ENCODE data around the gene ARID3C.

Gene ARID3C

DNA sequence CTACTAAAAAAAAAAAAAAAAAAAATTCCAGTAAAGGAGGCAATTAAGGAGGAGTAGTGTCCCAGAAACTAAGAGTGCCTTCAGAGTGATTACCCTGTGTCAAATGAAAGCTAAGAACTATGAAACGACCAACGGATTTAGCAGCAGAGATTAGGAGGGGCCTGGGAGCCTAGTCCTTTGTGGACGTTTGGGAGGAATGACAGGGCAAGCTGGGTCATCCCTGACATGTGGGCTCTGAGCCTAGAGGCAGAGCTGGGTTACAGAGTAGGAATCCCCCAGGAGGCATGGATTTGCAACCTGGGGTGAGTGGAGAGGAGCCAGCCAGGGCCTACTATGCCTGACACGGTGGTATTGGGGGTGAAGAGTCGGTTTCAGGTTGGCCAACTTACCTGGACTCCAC, 4.3 kb upstream of the ARID3C start:
- no peak for DNase-seq

DNA sequence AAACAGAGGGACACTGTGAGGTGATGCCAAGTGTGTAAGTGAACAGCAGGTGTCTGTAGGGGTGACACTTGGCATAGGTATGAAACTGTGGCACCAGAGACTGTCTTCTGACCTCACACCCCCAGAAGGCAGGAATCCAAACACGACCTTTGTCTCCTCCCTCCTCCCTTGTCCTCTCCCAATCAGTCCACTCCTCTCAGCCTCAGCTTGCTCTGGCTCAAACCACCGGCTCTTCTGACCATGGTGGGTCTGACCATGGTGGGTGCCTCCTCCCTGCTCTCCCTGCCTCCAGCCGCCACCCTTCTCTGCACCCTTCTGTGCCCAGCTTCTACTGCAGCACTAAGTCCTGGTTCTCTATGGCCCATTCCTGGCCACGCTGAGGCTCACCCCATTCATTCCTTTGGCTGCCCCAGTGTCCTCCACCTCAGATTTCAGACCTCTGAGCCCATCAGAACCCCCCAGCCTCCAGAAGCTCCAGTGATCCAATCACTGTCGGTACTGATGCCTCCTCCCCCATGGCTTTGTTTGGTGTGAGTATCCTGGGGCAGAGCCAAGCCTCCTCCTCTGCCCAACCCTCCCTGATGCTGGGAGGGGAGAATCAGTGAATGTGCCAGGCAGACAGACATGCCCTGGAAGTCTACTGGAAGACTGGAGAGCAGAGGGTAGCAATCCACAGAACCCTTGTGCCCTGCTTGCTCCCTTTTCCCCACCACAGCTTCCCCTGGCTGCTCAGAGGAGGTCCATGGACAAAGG, 1.7 kb upstream of the ARID3C start:
- no peak for DNase-seq

DNA sequence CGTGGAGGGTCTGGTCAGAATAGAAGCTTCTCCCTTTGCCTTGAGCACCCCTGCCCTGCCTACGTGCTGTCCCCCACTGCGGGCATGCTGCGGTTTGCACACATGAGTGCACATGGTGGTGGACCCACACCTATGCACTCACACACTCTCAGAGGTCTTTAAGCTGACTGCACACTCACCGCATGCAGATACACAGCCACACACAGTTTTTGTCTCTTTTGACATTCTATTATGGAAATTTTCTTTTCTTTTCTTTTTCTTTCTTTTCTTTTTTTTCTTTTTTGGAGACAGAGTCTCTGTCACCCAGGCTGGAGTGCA, 584 bp upstream of the ARID3C start:
- DNase-seq, result no peak

DNA sequence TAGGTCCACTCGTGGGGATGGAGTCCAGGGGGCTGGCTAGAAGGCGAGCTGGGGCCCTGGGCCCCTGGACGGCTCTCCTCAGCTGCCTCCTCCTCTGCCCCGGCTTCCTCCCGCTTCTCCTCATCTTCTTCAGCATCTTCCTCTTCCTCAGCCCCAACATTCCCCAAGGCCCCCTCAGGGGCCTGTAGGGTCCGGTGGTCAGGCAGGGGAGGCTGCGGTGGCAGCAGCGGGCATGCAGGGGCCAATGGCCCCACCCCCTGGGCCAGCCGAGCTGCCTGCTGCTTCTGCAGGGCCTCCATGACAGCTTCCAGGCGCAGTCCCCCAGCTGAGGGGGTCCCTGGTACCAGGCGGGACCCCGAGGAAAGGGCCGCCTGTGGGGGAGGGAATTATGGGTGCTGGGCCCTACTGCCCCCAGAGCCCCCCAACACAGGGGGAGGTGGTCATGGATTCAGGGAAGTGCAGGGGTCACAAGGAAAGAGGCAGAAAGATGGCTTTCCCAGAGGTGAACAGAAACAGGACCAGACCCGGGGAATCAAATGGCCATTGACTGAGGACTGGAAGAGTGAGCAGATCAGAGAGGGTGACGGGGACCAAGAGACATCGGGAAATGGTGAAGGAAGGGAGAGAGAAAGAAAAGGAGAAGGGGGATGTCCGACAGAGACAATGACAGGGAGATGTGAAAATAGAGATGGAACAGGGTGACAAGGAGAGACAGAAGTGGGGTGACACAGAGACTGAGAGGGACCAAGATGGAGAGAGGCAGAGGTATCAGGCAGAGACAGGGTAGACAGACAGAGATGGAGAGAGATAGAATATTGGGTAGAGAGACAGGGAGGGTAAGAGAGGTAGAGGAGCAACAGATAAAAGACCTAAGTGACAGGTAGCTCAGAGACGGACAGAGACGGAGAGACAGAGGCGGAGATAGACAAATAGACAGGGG, 880 bp downstream of the ARID3C start:
- DNase-seq, result no peak

DNA sequence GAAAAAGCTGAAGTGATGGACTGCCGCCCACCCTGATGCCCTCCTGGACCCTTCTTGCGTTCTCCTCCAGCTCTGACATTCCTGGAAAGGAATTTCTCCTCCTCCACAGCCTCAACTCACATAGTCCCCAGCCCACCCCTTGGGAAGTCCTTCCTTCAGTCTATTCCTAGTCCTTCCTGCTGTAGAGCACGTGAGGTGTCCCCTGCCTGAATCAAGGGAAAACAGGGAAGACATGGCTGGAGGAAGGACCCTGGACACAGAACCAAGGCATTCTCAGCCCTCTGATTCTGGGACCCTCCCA, 3.7 kb downstream of the ARID3C start:
- no peak for DNase-seq

DNA sequence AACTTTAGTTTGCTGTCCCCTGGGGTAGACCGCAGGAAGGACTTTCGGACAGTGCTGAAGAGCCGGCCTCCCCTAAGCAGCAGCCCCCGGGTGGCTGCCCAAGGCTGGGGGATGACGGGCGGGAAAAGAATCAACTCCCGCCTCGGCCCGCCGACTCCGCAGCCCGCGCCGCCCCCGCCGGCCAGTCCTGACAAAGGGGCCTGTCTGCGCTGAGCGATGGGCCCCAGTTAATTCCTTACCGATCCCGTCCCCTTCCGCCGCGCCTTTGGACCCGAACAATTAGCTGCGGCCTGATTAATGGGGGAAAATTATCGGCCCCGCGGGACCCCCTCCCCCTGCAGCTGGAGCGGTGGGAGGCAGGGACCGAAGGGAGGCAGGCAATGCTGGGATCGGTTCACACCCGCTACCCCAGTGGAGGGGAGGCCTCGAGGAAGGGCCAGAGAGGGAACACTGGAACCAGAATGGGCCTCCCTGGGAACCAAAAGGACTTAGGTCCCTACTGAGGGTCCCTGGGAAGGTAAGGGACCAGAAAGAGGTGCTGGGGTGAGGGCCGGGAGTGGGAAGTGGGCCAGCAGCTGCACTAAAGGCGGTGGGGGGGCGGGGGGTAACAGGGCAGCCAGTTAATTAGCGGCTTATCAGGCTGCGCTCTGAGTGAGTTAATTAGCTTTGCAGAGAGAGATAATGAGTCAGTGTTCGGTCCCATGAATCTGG, 4.2 kb downstream of the ARID3C start:
- no peak for DNase-seq

DNA sequence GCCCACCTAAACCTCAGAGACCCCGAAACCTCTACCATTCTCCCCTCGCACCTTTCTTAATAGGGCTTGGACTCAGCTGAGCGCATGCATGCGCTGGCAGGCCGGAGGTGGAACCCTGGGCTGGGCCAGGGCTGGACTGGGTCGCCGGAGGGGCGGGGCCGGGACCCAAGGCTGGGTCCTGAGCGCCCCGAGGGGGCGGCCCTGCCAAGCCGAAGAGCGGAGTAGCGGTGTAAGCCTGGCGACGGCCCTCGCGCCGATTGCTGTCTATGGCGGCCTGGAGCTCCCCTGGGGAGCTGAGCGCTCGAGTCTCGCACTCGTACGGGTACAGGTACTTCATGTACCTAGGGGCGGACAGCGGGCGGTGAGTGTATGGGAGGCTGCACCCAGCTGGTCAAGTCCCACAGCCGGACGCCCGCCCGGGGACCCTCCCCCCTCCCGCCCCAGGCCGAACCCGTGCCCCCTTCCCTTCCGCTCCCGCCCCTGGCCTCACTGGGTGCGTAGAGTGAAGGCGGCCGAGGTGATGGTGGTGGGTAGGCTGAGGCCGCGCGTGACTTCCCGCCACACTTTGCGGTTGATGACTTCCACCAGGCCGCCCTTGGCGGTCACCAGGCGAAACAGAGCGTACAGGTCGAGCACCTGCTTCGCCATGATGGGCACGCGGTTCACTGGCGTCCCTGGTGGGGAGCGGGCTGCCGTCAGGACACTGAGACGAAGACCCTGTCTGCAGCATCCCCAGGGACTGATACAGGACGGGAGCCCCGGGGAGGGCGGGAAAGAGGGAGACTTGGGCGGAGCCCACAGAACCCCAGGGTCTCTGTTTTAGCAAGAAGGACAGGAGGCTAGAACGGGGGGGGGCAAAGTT, 5.3 kb downstream of the ARID3C start:
- DNase-seq, result no peak

DNA sequence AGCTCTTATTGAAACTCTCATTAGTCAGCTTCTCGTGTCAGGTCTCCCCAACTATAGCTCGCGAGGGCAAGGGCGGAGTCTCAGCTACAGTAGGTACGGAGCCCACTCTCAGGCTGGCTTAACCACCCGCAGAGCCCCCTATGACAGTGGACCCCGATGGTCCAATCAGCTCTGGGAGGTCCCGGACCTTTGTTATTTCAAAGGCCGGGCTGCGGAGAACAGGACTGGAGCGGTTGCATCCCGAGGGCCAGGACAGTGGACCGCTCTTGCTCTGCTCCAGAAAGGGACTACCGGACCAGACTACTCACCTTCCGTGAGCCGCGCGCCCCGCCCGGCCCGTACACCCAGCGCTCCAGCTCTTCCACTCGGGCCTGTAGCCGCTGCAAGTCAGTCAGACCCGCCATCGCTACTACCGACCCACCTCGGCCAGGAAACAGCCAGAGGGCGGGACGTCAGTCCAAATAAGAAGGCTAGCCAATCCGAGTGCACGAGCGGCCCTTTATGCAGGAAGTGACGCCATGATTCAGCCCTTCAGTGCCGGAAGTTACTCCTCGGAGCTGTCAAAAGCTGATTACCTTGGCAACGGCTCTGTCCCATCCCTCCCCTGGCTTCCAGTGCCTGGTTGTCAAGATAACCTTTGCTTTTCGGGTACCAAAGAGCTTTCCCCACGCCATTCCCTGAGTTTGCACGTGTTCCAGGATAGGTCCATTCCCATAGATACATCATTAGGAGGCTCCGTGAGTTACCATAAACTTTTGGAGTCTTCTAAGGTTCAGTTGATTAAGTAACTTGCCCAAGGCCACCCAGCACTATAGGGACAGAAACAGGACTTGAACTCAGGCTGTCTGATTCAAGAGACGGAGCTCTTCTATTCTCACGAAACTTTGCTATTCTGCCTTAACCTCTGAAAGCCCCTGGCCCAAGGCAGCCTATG, 8.5 kb downstream of the ARID3C start, which contains the start of gene DCTN3:
Gene DCTN3 (minus strand): TSS at position 435 of the 934 bp plus-strand sequence. CDS start 31 bp downstream, at position 404.
- DNase-seq, result peak; percentile 49 to 98 (median 90)

DNA sequence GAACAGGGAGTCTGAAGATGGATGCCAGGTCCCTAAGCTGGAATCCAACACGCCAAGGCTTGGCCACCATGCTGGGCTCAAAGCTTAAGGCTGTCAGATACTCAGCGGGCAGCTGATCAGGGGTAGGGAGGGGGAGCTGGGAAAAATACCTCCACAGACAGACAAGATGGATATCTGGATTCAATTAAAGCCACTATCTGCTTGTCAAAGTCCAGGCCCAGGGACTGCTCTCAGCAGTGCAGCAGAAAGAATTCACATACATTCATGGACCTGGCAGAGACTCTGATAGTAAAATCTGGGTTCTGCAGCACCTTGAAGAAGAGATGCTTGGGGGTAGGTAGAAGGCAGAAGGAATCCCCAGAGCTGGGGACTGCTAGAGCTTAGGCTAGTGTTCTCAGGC, 13.7 kb downstream of the ARID3C start:
- no peak for DNase-seq

DNA sequence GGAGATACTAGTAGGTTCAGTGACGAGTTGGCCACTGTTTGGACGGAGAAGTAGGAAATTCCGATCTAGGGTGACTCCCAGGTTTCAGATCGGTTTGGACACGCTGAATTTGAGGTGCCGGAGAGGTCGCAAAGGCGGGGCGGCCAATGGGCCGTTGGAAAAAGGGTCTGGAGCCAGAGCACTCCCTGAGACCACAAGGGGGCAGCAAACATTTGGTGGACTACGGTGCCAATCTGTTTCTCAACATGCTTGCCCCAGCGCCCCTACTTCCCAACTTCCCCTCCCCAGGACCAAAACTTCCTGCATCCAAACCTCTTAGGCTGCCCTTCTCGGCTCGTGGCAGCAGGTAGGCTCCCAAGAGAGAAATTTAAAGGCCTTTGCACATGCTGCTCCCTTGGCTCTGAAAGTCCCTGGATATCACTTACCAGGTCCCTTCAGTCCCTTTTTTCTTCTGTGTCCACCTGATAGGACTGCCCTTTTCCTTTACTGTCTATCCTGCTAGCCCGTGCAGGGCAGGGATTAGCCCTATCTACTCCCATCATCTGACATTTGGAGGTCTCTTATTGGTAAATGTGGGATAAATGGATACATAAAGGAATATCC, 16.0 kb downstream of the ARID3C start:
- DNase-seq, result peak in 49 of 56 donors; percentile 13 to 88 (median 58)

DNA sequence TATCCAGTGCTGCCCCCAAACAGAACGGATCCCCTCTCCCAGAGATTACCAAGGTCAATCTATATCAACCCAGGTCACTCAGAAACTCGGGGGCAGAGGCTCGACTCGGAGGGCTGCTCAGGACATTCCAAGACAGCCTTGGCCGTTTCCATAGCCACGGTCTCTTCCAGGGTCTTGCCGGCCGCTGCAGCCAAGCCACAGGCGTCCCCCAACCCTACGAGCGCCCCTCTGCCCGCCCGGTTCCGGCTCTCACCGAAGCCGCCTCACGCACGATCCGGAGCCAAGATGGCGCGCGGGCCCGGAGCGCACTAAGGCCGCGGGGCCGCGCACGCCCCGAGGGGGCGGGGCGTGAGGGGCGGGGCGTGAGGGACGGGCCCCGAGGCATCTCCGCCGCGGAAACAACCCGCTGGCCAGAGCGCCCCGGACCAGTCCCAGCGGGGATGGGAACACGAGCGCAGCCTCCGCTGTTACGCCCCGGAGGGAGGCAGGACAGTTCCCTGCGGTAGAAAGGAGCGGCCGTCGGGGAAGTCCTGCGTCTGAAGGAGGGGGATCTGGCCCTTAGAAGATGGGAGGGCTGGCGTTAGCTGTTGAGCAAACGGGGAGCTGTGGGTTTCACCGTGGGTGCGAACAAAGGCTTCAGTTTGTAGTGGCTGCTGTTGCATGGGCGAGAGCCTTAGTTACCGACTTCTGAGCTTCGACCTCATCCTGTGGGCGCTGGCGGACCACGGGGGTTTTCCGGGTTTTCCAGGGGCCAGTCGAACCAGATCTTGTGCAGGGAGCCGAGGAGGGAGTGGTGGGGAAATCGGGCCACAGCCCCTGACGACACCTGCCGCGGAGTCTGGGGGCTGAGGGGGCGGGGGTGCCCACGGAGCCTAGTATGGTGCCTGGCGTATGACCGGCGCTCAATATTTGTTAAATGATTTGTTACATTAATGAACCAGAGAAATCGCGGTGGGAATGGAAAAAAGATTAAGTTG, 16.8 kb downstream of the ARID3C start, which contains the start of gene RPP25L:
Gene RPP25L (minus strand): TSS at position 287 of the 977 bp plus-strand sequence. CDS start 801 bp downstream, outside the sequence.
- DNase-seq, result peak in 54 of 56 donors; percentile 29 to 90 (median 72)

DNA sequence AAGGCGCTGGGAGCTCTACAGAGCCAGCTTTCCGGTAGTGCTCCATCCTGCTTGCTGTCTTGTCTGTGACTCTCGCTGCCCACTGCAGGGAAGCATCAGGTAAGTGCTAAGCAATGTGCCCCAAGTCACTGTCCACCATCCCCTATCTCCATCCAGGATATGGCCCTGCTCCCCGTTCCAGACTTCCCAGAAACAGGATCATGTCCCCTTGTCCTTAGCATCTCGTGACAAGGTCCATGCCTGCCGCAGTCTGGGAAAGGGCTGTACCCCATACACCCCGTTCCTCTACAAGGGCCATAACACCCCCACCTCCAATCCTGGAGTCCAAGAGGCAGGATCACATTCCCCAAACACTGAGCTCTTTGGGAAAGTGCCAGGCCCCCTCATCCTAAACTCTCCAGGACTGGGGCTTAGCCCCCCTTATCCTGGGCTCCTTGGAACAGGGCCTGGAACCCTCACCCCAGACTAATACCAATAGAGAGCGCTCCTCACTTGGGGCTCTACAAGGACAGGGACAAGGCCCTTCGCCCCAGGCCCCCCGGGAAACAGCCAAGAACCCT, 17.5 kb downstream of the ARID3C start:
- DNase-seq, result peak in 4 of 56 donors; percentile 23 to 51 (median 36)

DNA sequence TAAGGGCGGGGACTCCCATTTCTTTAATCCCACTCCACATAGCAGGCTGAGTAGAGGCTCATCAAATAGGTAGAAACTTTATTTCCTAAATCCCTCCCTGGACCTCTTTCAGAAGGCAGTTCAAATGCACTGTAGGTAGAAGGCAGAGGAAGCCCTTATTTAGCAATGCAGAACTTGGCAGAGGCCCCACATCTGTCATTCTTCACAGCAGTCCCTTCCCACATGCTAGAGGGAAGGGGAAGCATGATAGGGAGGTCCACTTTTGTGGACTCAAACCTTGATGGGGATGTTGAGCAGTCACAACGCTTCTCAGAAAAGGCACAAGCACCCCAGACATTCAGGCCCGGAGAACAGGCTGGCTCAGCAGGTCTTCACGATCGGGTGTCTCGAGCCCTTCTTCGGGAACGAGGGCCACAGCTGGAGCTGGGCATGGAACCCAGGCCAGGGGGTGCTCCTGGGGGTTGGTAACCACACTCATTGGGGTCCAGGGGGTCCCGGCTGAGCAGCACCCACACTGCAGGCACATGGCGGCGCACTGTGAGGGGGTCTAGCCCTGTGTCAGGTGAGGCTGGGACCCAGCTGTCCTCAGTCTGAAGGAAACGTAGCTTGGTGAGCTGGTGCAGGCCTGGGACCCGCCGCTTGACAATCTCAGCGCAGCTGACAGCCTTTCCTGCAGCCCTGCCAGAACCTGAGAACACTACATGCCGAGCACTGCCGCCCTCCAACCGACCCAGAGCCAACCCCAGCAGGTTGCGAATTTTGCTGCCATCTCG, 18.2 kb downstream of the ARID3C start:
- peak in 1 of 56 donors; percentile 8 for DNase-seq

DNA sequence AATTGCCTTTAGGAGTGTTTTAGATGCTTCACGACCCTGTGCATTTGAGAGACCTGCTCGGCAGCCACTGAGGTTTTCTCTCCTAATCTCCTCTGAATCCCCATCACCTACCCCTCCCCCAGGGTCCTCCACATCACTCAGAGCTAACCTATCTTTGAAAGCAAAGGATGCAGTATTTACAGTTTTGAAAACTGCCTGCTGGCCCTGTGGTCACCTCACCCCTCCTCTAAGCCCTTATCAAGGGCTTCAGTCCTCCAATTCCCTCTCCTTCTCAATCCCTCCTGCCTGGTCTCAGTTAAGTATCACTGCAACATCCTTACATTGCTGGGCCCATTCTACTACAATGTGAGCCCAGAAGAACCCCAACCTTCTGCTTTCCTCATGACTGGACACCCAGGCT, 21.5 kb downstream of the ARID3C start:
- no peak for DNase-seq

DNA sequence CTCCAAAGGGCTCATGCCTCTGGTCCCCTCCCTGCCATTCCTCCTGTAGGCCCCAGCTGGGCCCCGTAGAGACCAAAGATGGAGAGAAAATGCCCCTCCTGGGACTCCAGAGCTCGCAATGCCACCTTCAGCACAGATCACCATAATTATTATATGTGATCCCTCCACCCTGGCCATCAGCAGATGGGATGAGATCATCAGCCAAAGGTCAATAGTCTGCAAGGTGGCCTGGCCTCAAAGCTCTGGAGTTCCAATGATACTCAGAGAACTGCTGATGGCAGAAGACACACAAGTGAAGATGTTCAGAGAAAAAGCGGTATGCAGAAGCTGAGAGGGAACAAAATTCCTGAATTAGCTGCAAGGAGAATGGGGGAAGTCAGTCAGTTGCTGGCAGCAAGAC, 22.0 kb downstream of the ARID3C start:
- DNase-seq, result no peak

DNA sequence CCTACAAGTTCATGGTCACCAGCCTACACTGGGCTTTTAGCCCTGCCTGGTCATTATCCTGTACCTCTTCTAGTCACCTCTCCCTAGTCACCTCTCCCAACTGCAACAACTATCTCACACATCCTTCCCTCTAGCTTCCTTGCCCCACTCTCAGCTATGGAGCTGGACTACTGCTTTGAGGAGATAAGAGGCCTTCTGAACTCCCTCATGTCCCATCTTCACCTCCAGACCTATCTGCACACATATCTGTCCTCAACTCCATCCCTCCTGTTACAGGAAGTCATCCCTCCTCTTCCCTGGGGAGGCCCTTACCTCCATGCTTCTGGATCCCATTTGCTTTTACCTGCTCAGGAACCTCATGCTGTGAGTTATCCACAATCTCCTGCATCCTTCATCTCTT, 22.7 kb downstream of the ARID3C start:
- DNase-seq, result no peak

Measured in nucleus accumbens (tissue), 56 donors.